Measurements from ENCODE around the gene XCL1. TPM values are rescaled to one million over a fixed set of nuclear protein-coding genes. Genes with fewer than 3 reads are reported as not detected.
A peak's percentile ranks its signal among the peaks of the same experiment; 100 is the strongest.

XCL1 gene
- total and polyA plus RNA-seq, 2 of the 13 experiments (the other 11 are each of a cell fraction or from before 2014, with no cell fraction given), result 2.5 to 7.6 TPM

DNA sequence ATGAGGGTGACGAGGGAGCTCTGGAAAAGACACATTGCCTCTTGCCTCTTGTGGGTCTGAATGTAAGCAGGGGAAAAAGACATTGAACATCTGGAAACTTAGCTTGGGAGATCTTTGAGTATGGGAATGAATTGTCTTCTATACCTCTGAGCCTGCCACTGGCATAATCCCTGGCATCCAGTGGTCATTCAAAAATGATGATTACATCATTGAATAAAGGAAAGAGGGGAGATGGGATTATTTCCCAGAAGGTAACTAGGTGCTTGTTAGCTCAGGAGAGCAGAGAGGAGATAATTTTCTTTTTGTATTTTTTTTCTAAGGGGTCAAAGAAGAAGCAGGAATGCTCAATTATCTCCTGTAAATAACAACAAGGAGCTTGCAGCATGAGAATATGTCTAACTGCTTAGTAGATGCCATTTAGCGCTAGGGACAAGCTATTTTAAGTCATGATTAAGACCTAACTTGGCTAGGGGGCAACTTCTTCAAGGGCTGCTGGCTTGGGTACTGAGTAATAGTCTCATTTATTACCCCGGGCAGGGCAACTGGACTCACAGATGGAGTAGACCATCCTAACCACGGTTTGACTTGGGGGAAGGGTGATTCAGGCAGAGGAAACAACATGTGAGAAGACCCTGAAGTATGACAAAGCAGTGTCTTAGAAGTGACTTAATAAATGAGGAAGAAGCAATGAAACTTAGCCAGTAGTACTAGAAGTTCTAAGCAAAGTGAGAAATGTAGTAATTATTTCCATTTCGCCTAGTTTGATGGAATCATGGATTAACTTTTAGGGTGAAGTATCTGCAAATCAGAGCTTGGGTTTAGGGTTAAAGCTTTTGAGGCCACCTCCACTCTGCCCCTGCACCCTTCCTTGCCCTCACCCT lies 21.6 kb upstream of the XCL1 start:
- DNase-seq (ENCODE audit: low spot score) (no peak), ATAC-seq (no peak), FAIRE-seq (no peak)
- Histone ChIP-seq H3K79me2 (ENCODE audit: insufficient read depth, low read length) (peaks cover 2% of the 10 kb centered on the region), H3K36me3 (replicated peaks in 1 of 2; ENCODE audit: control insufficient read depth in 1 of 2, insufficient read depth in 2 of 2, low read length in 2 of 2) (no peaks in the 10 kb centered on the region), H4K20me1 (ENCODE audit: insufficient read depth, low read length) (no peaks in the 10 kb centered on the region), H3K9ac (ENCODE audit: insufficient read depth, low read depth, low read length) (peak overlapping the region; percentile 52), H3K4me2 (ENCODE audit: low read depth, low read length) (peak overlapping the region; percentile 58), H3K27me3 (ENCODE audit: control insufficient read depth in 1 of 2, insufficient read depth in 2 of 2, low read length in 2 of 2) (no peaks in the 10 kb centered on the region), H3K4me1 (ENCODE audit: insufficient read depth, low read length) (peaks cover 79% of the 10 kb centered on the region), H3K4me3 (replicated peaks in 1 of 3; ENCODE audit: insufficient read depth in 1 of 3, low read depth in 2 of 3, low read length in 3 of 3) (no peak overlapping the region), H3K9me3 (ENCODE audit: low read length) (no peaks in the 10 kb centered on the region), H3K27ac (ENCODE audit: extremely low read length, insufficient read depth, low read length) (peak overlapping the region; percentile 74), H2AFZ (ENCODE audit: low read length) (no peak overlapping the region)
- no peak for TF ChIP-seq ZFY (CRISPR knock-in tag; IDR thresholded peaks at IDR 0.05)
- TF ChIP-seq WIZ (CRISPR knock-in tag; IDR thresholded peaks at IDR 0.05), result no peak
- TF ChIP-seq ATF7 (IDR thresholded peaks at IDR 0.05), result peak; percentile 53; the same call in 1 of the 2 replicates
- TF ChIP-seq ATF7 (CRISPR knock-in tag; IDR thresholded peaks at IDR 0.05), result no peak
- CTCF ChIA-PET (ENCODE audit: low intra/inter-chr PET ratio, low total read pairs), result no interaction called here
- 86% methylated on average over 5 of the region's 5 CpGs for WGBS (ENCODE audit: low lambda C conversion rate)
- POLR2A ChIA-PET, result no interaction called here
- no TSS peak for BruUV-seq (replicated peaks)
- in situ Hi-C loops (cut with HindIII; ENCODE audit: extremely low pct_ligation_motif_present, low pct_unique_long_range_greater_than_20kb), result no loop called here
- intact Hi-C loops (cut with micrococcal nuclease; ENCODE audit: unreplicated experiment), result loop anchor here (5.0 kb wide), 2 partner anchors 58 to 113 kb away; no protein-coding TSS in a partner anchor

DNA sequence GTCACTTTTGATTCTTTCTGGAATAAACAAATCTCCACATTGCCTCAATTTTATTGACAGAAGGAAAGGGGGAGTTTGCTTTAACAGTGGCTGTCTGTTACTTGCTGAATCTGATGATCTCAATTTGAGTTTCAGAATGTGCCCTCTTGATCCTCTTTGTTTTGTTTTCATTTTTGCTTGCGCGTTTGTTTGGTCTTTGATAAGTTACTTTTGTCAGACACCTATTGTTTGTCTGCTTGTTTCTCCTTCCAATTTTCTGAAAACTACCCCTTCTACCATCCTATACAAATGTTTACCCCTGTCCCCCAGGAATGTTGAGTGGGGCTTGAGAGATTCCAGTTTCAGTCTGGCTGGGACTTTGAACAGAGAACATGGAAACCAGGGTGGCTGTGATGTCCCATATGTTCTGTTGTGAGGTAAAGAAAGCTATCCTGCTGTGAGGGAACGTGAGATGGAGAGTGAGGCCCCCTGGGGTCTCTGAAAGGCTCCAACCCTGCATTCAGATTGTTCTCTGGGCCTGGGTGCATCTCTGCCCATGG lies 20.8 kb upstream of the XCL1 start:
- peak overlapping the region; percentile 74 for H3K27ac ChIP-seq (ENCODE audit: extremely low read length, insufficient read depth, low read length)
- H3K9me3 ChIP-seq (ENCODE audit: low read length), result no peaks in the 10 kb centered on the region
- H3K79me2 ChIP-seq (ENCODE audit: insufficient read depth, low read length), result peaks cover 2% of the 10 kb centered on the region
- in situ Hi-C loops (cut with HindIII; ENCODE audit: extremely low pct_ligation_motif_present, low pct_unique_long_range_greater_than_20kb), result no loop called here
- FAIRE-seq, result peak; percentile 12
- 7% methylated on average over 3 of the region's 3 CpGs for WGBS (ENCODE audit: low lambda C conversion rate)
- H3K4me2 ChIP-seq (ENCODE audit: low read depth, low read length), result peak overlapping the region; percentile 58
- intact Hi-C loops (cut with micrococcal nuclease; ENCODE audit: unreplicated experiment), result loop anchor here (5.0 kb wide), 2 partner anchors 58 to 113 kb away; no protein-coding TSS in a partner anchor
- H2AFZ ChIP-seq (ENCODE audit: low read length), result no peak overlapping the region
- no TSS peak for BruUV-seq (replicated peaks)
- ATAC-seq, result peak; percentile 88
- DNase-seq (ENCODE audit: low spot score), result peak; percentile 90
- H4K20me1 ChIP-seq (ENCODE audit: insufficient read depth, low read length), result no peaks in the 10 kb centered on the region
- peaks cover 78% of the 10 kb centered on the region for H3K4me1 ChIP-seq (ENCODE audit: insufficient read depth, low read length)
- ChIA-PET POLR2A (no interaction called here), CTCF (ENCODE audit: low intra/inter-chr PET ratio, low total read pairs) (no interaction called here)
- peak overlapping the region in 1 of 3 experiments; percentile 22; a peak in 1 of 6 replicates for H3K4me3 ChIP-seq (replicated peaks in 1 of 3; ENCODE audit: insufficient read depth in 1 of 3, low read depth in 2 of 3, low read length in 3 of 3)
- H3K36me3 ChIP-seq (replicated peaks in 1 of 2; ENCODE audit: control insufficient read depth in 1 of 2, insufficient read depth in 2 of 2, low read length in 2 of 2), result no peaks in the 10 kb centered on the region
- no peaks in the 10 kb centered on the region for H3K27me3 ChIP-seq (ENCODE audit: control insufficient read depth in 1 of 2, insufficient read depth in 2 of 2, low read length in 2 of 2)
- peak overlapping the region; percentile 52; the same call in 1 of the 2 replicates for H3K9ac ChIP-seq (ENCODE audit: insufficient read depth, low read depth, low read length)
- TF ChIP-seq NCOR1 (IDR thresholded peaks at IDR 0.05; ENCODE audit: borderline replicate concordance, low read length) (peak; percentile 57; the same call in 1 of the 2 replicates), AGO1 (IDR thresholded peaks at IDR 0.05; ENCODE audit: low read depth, low read length, poor library complexity, severe bottlenecking) (no peak), EP300 (IDR thresholded peaks at IDR 0.05; ENCODE audit: low read depth in 2 of 2, low read length in 2 of 2) (peak in 1 of 2 experiments; percentile 71; a peak in 2 of 4 replicates), EP300 (CRISPR knock-in tag; IDR thresholded peaks at IDR 0.05; ENCODE audit: borderline replicate concordance) (peak; percentile 46; the same call in 1 of the 2 replicates), SMYD3 (CRISPR knock-in tag; IDR thresholded peaks at IDR 0.05) (0 out of 2 replicates have a peak, but pooled peaks have one; percentile 69), TEAD3 (CRISPR knock-in tag; optimal IDR thresholded peaks at IDR 0.05; ENCODE audit: borderline replicate concordance) (peak; percentile 94), FOXA3 (CRISPR knock-in tag; IDR thresholded peaks at IDR 0.05) (peak; percentile 67; the same call in 1 of the 2 replicates), FOXP1 (IDR thresholded peaks at IDR 0.05) (peak; percentile 86), FOXP1 (CRISPR knock-in tag; IDR thresholded peaks at IDR 0.05) (peak; percentile 89), ZFP82 (CRISPR knock-in tag; IDR thresholded peaks at IDR 0.05; ENCODE audit: borderline replicate concordance) (no peak), NFKB2 (CRISPR knock-in tag; IDR thresholded peaks at IDR 0.05; ENCODE audit: borderline replicate concordance) (no peak), ARNT (IDR thresholded peaks at IDR 0.05) (no peak), ZMYM4 (CRISPR knock-in tag; IDR thresholded peaks at IDR 0.05) (peak; percentile 42; the same call in 1 of the 2 replicates)
- TF ChIP-seq, protein P1, sequence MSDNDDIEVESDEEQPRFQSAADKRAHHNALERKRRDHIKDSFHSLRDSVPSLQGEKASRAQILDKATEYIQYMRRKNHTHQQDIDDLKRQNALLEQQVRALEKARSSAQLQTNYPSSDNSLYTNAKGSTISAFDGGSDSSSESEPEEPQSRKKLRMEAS (IDR thresholded peaks at IDR 0.05), result peak; percentile 30; the same call in 1 of the 2 replicates
